KMS-11 (cell line): ENCODE data around the gene ALDH1L2.

Experiments
- H2AFZ ChIP-seq: fragments of 200-600 bp; sonication (generic); 2 replicates; pipeline ENCODE4 v1.6.1; 2016; ENCODE audit warnings: antibody characterized with exemption, mixed run types, low read depth
- H3K27ac ChIP-seq: fragments of 200-600 bp; sonication (generic); 2 replicates; pipeline ENCODE4 v1.6.1; 2016; ENCODE audit warnings: mild to moderate bottlenecking, mixed run types
- H3K27me3 ChIP-seq: fragments of 200-600 bp; sonication (generic); 2 replicates; pipeline ENCODE4 v1.6.1; 2017; ENCODE audit warnings: mild to moderate bottlenecking, low read depth, mixed run types, moderate library complexity; ENCODE audit not compliant: insufficient read depth
- H3K36me3 ChIP-seq: fragments of 200-600 bp; sonication (generic); 2 replicates; pipeline ENCODE4 v1.6.1; 2017; ENCODE audit warnings: mild to moderate bottlenecking, mixed run types; ENCODE audit not compliant: insufficient read depth
- H3K4me1 ChIP-seq: fragments of 200-600 bp; sonication (generic); 2 replicates; pipeline ENCODE4 v1.6.1; 2016; ENCODE audit warnings: mild to moderate bottlenecking, low read depth, mixed run types; ENCODE audit not compliant: poor library complexity, severe bottlenecking
- H3K4me2 ChIP-seq: fragments of 200-600 bp; sonication (generic); 2 replicates; pipeline ENCODE4 v1.7.0; 2016; ENCODE audit warnings: mild to moderate bottlenecking, mixed run types
- H3K4me3 ChIP-seq: fragments of 200-600 bp; sonication (generic); IDR thresholded peaks from 2 replicates; pipeline ENCODE4 v1.6.1; 2017; ENCODE audit warnings: low read depth, low read length, mixed read lengths; ENCODE audit not compliant: insufficient read depth
- H3K79me2 ChIP-seq: fragments of 200-600 bp; sonication (generic); 2 replicates; pipeline ENCODE4 v1.6.1; 2016; ENCODE audit warnings: low read depth, mixed run types; ENCODE audit not compliant: insufficient read depth
- H3K9ac ChIP-seq: fragments of 200-600 bp; sonication (generic); 2 replicates; pipeline ENCODE4 v1.6.1; 2016; ENCODE audit warnings: mild to moderate bottlenecking, mixed run types
- H4K20me1 ChIP-seq: fragments of 200-600 bp; sonication (generic); 2 replicates; pipeline ENCODE4 v1.6.1; 2016; ENCODE audit warnings: mild to moderate bottlenecking, mixed run types; ENCODE audit not compliant: insufficient read depth
- CTCF ChIP-seq: fragments of 200-600 bp; sonication (generic); conservative IDR thresholded peaks from 2 replicates; pipeline ENCODE4 v1.6.1; 2017; ENCODE audit warnings: low read depth, mild to moderate bottlenecking, antibody characterized with exemption, low read length, moderate library complexity, mixed read lengths

ALDH1L2 gene

DNA sequence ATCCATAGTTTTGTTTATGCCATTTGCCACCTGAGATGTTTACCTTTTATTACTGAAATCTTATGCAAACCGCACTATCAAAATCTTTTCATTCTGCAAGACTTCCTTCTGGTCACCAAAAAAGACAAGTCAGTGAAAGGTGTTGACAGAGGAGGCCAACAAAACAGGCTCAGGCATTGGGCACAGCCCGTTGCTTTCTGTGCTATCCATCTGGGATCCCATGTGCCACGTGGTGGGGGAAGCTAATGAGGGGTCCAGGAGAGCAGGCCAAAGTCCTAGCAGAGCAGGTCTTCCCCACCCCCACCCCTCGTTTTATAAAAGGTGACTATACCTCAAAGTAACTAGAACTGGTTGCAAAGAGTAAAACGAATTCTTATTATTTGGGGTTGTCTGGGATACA, 1.2 kb downstream of the ALDH1L2 start:
- Histone ChIP-seq H3K27ac (peak overlapping the region; percentile 60), H3K4me2 (peak overlapping the region; percentile 84), H3K4me1 (peaks cover 12% of the 10 kb centered on the region), H3K36me3 (no peaks in the 10 kb centered on the region), H3K79me2 (peaks cover 6% of the 10 kb centered on the region; the same call in 1 of the 2 replicates), H2AFZ (peak overlapping the region; percentile 73), H3K9ac (peak overlapping the region; percentile 81), H3K27me3 (no peaks in the 10 kb centered on the region), H3K4me3 (no peak overlapping the region), H4K20me1 (no peaks in the 10 kb centered on the region)
- no peak for TF ChIP-seq CTCF

- peaks cover 12% of the 10 kb centered on the region for H3K4me1 ChIP-seq
- no peak for TF ChIP-seq CTCF
- no peak overlapping the region for H3K4me3 ChIP-seq
- no peak overlapping the region for H3K9ac ChIP-seq
- no peaks in the 10 kb centered on the region for H4K20me1 ChIP-seq
- no peak overlapping the region for H3K4me2 ChIP-seq
- H3K27ac ChIP-seq: no peak overlapping the region
- no peak overlapping the region for H2AFZ ChIP-seq
- H3K36me3 ChIP-seq: no peaks in the 10 kb centered on the region
- H3K79me2 ChIP-seq: peaks cover 6% of the 10 kb centered on the region; the same call in 1 of the 2 replicates
- H3K27me3 ChIP-seq: no peaks in the 10 kb centered on the region
Observed at GRCh38 chr12:105078712-105079570, 5.3 kb downstream of the ALDH1L2 start.

GRCh38 chr12:105077435-105077834, 6.8 kb downstream of the ALDH1L2 start:
- H3K4me3 ChIP-seq: no peak overlapping the region
- H3K4me1 ChIP-seq: peaks cover 3% of the 10 kb centered on the region
- H3K9ac ChIP-seq: no peak overlapping the region
- H3K27me3 ChIP-seq: no peaks in the 10 kb centered on the region
- no peaks in the 10 kb centered on the region for H4K20me1 ChIP-seq
- TF ChIP-seq CTCF: no peak
- H3K79me2 ChIP-seq: no peaks in the 10 kb centered on the region
- H3K36me3 ChIP-seq: no peaks in the 10 kb centered on the region
- H3K27ac ChIP-seq: no peak overlapping the region
- H3K4me2 ChIP-seq: no peak overlapping the region
- no peak overlapping the region for H2AFZ ChIP-seq

DNA sequence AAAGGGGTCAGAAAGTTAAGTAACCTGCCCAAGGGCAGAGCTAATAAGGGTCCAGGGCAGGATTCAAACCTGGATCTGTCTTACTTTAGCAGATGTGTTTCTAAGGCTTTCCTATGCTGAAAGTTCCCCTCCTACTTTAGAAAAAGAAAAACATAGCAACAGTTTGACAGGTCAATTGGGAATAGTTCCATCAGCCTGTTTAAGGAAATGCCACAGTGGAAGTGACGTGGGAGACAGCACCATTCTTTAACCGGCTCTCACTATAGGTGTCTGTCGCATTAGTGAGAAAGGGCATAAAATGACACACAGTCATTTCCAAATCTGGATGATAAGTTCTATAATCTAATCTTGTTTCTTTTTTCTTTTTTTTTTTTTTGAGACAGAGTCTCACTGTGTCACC, 7.3 kb downstream of the ALDH1L2 start:
- Histone ChIP-seq H3K9ac (no peak overlapping the region), H4K20me1 (no peaks in the 10 kb centered on the region), H3K4me2 (no peak overlapping the region), H3K4me3 (no peak overlapping the region), H3K27me3 (no peaks in the 10 kb centered on the region), H2AFZ (no peak overlapping the region), H3K36me3 (no peaks in the 10 kb centered on the region), H3K79me2 (no peaks in the 10 kb centered on the region), H3K4me1 (no peaks in the 10 kb centered on the region), H3K27ac (no peak overlapping the region)
- no peak for TF ChIP-seq CTCF
